Measurements from ENCODE around the gene COQ10A.
"Not testable (repeated sequence)": the region's sequence is repeated elsewhere in the genome, so short reads cannot be mapped to it uniquely, and the experiment has no call there.

GRCh38 chr12:56262955-56263354, 3.8 kb upstream of the COQ10A start:
- TF ChIP-seq CTCF, POLR2A (IDR thresholded peaks at IDR 0.05): not testable (repeated sequence)

All from lower leg skin (tissue), 3 donors.